Ramos (cell line): Measurements from ENCODE around the gene DZIP1.
"Not testable (repeated sequence)": the region's sequence is repeated elsewhere in the genome, so short reads cannot be mapped to it uniquely, and the experiment has no call there.

Source experiments
- in situ Hi-C: fragments of 300-500 bp; cut with MboI; formaldehyde crosslinking; loops from one replicate; pipeline ENCODE4 v1.14.3; 2022; ENCODE audit warnings: low sequenced_read_pairs; ENCODE audit not compliant: unreplicated experiment

Gene DZIP1, protein sequence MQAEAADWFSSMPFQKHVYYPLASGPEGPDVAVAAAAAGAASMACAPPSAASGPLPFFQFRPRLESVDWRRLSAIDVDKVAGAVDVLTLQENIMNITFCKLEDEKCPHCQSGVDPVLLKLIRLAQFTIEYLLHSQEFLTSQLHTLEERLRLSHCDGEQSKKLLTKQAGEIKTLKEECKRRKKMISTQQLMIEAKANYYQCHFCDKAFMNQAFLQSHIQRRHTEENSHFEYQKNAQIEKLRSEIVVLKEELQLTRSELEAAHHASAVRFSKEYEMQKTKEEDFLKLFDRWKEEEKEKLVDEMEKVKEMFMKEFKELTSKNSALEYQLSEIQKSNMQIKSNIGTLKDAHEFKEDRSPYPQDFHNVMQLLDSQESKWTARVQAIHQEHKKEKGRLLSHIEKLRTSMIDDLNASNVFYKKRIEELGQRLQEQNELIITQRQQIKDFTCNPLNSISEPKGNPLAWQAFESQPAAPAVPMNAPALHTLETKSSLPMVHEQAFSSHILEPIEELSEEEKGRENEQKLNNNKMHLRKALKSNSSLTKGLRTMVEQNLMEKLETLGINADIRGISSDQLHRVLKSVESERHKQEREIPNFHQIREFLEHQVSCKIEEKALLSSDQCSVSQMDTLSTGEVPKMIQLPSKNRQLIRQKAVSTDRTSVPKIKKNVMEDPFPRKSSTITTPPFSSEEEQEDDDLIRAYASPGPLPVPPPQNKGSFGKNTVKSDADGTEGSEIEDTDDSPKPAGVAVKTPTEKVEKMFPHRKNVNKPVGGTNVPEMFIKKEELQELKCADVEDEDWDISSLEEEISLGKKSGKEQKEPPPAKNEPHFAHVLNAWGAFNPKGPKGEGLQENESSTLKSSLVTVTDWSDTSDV

DNA sequence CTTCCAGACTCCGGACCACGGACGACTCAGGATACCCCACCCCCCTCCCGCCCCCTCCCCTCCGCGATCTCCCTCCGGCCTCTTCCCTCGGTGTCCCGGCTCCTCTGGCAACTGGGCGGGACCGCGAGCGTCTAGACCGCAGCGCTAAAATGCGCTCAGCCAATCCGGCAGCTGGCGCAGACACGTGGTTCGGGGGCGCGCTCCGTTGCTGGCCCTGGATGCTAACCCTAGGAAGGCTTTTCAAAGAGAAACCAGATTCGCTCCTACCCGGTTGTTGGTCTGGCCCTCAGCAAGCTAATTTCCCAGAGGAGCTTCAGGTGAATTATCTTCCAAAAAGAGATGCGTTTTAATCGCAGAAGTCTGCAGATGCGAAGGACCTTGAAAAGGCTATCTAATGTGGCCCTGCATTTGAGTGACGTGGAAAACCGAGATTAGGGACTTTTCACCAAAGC is at the start of gene DZIP1:
TSS of gene DZIP1 (minus strand) at position 106 of the 452 bp plus-strand sequence. CDS start 2,677 bp downstream, outside the sequence.
- in situ Hi-C loops: no loop called here

DNA sequence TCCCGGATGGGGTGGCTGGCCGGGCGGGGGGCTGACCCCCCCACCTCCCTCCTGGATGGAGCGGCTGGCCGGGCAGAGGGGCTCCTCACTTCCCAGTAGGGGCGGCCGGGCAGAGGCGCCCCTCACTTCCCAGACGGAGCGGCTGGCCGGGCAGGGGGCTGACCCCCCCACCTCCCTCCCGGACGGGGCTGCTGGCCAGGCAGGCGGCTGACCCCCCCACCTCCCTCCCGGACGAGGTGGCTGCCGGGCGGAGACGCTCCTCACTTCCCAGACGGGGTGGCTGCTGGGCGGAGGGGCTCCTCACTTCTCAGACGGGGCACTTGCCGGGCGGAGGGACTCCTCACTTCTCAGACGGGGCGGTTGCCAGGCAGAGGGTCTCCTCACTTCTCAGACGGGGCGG is 46.5 kb upstream of the DZIP1 start:
- in situ Hi-C loops: loop anchor here (25.0 kb wide), 1 partner anchor 1104 kb away; the partner anchor contains the start of gene TGDS

DNA sequence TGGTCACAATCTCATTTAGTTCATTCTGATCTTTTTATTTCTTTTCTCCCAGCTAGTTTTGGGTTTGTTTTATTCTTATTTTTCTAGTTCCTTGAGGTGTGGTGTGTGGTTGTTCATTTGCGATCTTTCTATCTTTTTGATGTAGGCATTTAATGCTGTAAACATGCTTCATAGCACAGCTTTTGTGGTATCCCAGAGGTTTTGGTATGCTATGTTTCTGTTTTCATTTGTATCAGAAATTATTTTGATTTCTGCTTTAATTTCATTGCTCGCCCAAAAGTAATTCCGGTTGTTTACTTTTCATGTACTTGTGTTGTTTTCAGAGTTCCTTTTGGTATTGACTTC is 45.0 kb upstream of the DZIP1 start:
- in situ Hi-C loops: loop anchor here (25.0 kb wide), 1 partner anchor 1102 kb away; the partner anchor contains the start of gene TGDS

DNA sequence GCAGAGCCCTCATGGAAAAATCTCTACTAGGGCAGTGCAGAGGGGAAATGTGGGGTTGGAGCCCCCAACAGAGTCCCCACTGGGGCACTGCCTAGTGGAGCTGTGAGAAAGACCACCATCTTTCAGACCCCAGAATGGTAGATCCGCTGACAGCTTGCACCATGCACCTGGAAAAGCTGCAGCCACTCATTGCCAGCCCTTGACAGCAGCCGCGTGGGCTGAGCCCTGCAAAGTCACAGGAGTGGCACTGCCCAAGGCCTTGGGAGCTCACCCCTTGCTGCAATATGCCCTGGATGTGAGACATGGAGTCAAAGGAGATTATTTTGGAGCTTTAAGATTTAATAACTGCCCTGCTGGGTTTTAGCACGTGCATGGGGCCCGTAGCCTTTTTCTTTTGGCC is 40.5 kb upstream of the DZIP1 start:
- in situ Hi-C loops: loop anchor here (25.0 kb wide), 1 partner anchor 1098 kb away; the partner anchor contains the start of gene TGDS

DNA sequence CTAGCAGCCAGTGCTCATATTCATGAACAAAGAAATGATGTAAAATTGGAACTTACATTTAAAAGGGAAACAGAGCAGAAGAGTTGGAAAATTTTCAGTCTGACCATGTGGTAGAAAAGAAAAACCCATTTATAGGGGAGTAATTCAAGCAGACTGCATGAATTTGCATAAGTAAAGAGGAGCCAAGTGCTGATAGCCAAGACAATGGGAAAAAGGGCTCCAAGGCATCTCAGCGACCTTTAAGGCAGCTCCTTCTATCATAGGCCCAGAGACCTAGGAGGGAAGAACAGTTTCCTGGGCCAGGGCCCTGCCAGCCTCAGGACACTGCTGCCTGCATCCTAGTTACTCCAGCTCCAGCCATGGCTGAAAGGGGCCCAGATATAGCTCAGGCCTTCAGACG is 39.9 kb upstream of the DZIP1 start:
- in situ Hi-C loops: loop anchor here (25.0 kb wide), 1 partner anchor 1097 kb away; the partner anchor contains the start of gene TGDS

DNA sequence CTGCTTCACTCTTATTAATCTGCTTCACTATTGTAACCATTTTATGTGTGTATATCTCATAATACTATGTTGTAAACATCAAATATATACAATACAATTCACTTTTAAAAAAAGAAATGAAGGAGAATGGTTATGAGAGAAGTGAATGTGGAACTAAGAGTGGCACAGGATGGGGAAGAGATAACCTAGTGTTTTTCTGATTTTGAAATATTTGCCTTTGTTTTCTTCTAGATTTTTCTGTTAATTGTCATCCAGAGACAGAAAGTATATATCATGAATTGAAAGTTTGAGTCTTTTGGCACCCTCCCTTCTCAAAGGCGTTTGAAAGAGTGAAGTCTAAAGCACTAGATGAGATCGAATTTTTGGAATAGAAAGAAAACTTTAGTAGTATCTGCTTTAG is 35.2 kb upstream of the DZIP1 start:
- in situ Hi-C loops: loop anchor here (25.0 kb wide), 1 partner anchor 1092 kb away; the partner anchor contains the start of gene TGDS

DNA sequence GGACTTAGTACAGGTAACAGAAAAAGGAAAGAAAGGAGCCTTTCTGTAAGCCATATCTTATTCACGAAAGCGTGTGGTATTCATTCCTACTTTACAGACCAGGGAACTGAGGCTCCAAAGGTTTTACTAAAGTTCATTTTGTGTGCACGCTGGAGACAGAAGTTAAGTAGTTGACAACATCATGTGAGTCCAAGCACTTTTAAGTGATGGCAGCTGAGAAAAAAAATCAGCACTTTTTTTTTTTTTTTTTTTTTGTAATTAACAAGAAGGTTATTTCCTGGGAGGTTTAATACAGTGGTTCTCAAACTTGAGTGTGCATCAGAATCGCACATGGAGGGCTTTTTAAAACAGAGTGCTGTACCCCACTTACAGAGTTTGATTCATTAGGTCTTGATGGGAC is 34.5 kb upstream of the DZIP1 start:
- in situ Hi-C loops: loop anchor here (25.0 kb wide), 1 partner anchor 1092 kb away; the partner anchor contains the start of gene TGDS

DNA sequence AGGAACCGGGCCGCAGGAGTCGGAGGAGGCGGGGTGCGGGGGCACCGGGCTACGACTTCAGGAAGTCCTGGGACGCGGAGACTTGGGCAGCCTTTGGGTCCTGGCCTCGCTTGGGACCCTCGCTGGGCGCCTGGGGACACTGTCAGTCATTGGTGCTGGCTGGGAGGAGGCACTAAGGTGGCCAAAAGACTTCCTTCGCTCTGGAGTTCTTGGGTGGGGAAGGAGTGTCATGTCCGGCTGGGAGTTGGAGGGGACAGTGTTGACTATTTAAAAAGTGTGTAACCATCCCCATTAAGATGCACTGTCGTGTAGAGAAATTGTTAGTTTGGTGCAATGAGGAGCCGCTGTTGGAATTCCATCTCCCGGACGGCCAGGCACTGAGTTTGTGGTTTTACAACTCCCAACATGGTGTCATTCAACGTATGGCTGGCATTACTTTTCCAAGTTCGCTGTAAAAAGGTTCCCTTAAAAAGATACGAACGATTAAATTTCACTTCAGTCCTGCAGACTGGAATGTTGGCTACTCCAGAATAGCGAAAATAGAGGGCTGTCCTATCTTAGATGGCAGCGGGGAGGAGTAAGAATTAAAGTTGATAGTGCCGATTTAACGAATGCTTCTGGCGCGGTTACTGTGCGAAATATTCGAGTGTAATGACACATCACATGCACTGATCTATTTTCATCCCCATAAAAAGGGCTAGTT is 33.2 kb upstream of the DZIP1 start:
- in situ Hi-C loops: loop anchor here (25.0 kb wide), 1 partner anchor 1090 kb away; the partner anchor contains the start of gene TGDS

DNA sequence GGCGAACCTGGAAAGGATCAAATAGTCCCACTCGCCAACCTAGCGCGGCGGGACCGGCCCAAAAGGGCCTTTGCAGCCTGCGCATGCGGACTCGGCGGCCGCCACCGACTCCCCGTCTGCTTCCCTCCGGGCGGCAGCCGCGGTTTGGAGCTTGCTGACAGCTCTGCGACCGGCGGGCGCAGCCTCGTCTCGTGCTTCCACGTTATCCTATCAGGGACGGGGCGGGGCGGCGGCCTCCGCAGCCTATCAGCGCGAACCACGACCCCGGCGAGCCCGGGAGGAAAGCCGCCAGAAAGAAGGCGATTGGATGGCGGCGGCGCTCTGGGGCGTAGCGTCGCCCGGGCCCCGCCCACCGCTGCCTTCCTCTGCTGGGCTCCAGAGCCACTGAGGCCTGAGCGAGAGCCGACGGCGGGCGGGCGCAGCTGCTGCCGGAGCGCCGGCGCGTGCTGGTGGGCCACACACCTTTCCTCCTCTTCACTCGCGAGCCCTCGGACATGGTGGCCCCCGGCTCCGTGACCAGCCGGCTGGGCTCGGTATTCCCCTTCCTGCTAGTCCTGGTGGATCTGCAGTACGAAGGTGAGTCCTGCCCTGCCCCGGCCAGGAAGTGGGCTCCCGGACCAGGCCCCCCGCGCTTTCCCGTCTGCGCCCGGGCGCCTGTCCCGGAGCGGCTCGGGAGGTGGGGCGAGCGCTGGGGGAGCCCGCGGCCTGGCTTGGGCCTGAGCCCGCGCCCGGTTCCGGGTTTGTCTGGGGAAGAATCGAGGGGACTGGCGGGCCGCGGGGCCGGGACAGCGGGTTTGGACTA is 32.5 kb upstream of the DZIP1 start, which contains the start of gene DNAJC3:
TSS of gene DNAJC3 (plus strand) at position 378 of the 802 bp plus-strand sequence. CDS start at position 495, 117 bp downstream.
- in situ Hi-C loops: loop anchor here (25.0 kb wide), 1 partner anchor 1090 kb away; the partner anchor contains the start of gene TGDS

DNA sequence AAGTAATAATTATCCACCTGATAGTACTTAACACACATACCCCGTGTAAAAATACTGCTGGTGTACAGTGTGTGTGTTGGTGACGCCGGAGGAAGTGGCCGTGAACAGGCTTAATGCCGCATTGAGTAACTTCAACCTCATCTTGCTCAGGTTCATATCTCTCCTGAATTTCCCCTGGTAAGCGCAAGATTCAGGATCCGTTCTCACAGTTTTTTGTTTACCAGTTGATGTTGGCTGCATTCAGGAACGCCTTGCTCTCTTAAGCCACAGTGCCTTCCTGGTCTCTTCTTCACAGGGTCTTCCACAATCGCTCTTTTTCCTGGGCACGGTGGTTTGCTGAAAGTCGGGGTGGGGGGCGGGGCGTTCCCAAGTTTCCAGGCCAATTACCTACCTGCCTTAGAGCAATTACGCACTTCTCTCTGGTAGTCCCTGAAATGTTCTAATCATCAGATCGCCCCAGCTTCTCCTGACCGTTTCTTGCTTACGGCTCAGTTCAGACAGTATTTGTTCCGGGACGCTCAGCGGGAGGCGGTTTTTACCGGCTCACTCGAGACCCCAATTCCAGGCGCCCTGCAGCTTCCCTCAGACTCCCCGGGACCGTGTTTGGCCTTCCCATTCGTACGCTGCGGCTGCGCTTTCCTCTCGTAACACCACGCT is 31.7 kb upstream of the DZIP1 start:
- in situ Hi-C loops: loop anchor here (25.0 kb wide), 1 partner anchor 1089 kb away; the partner anchor contains the start of gene TGDS

DNA sequence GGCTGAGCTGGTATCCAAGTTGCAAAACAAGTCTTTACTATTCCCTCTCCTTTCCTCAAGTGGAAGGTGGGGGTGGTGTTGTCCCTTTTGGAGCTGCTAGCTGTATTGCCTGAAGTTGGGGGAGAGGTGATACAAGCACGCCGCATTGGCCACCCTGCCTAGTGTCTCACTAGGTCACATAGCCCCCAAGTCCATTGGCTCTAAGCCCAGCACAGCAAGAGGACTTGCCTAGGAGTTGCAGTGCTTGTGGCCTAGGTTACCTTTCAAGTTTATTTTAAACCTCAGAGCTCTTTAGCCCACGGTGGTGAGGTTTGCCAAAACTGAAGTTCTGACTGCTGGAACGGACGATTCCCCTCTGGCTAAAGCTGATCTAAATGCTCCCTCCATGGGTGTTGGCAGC is 27.1 kb upstream of the DZIP1 start:
- in situ Hi-C loops: no loop called here

DNA sequence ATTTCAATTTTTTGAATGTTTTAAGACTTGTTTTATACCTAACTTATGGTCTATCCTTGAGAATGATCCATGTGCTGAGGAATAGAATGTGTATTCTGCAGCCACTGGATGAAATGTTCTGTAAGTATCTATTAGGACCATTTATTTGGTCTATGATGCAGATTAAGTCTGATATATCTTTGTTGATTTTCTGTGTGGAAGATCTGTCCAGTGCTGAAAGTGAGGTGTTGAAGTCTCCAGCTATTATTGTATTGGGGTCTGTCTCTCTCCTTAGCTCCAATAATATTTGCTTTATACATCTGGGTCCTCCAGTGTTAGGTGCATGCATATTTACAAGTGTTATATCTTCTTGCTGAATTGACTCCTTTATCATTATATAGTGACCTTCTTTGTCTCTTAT is 22.7 kb upstream of the DZIP1 start:
- in situ Hi-C loops: not testable (repeated sequence)

DNA sequence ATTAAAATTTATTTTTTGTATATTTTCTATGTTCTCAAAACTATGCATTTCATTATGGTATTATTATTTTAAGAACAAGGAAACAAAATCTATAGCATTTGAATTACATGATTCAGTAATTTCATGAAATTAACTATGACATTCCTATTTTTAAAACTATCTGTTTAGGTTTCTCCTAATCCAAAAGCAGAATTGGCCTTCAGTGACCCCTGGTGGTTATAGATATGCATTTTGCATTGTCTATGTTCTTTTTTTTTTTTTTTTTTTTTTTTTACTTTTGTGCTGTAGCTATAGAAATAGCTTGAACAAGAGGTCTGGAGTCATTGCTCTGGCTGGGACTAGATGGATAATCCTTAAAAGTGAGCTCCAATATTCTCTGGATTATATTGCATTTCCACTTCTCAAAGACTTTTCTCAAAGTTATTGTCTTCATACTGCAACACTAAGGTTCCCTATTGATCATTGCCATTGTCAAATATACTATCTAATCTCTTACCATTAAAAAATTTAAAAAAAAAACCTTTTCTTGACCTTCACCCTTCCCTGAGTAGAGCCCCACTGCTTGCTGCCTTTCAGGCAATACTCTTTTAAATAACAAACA is 16.6 kb upstream of the DZIP1 start:
- in situ Hi-C loops: no loop called here

DNA sequence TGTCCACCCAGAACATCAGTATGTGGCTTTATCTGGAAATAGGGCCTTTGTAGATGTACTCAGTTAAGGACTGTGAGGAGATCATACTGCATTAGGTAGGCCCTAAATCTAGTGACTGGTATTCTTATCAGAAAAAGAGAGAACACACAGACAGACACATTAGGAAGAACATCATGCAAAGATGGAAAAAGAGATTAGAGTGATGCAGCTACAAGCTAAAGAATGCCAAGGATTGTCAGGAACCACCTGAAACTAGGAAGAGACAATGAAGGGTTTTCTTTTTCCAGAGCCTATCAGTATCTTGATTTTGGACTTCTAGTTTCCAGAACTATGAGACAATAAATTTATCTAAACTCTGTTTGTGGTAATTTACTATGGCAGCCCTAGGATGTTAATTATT is 15.0 kb upstream of the DZIP1 start:
- in situ Hi-C loops: no loop called here

DNA sequence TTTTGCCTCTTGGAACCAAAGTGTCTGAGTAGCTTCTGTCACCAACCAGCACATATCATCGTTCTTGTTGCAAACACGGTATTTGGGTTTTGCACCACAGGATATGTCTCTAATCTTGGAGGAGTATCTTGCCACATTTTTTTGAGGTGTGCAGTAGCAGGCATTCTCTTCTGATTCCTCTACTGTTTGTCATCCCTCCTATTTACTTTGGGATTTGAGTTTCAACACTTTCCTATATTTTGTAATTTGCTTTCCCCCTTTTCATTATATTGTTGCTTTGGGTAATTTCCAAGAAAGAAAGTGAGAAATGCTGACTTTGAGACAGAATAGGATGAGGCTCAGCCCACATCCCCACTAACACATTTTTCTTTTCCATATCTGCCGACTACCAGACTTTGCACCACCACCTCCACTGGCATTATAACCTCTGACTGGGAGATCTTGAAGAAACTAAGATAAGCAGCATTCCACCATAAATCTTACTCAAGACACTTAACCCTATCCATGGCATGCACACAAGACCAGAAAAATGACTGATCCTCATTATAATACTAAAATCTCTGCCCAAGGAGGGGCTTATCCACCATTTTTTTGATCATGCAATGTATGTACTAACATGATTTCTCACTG is 12.0 kb upstream of the DZIP1 start:
- in situ Hi-C loops: no loop called here

DNA sequence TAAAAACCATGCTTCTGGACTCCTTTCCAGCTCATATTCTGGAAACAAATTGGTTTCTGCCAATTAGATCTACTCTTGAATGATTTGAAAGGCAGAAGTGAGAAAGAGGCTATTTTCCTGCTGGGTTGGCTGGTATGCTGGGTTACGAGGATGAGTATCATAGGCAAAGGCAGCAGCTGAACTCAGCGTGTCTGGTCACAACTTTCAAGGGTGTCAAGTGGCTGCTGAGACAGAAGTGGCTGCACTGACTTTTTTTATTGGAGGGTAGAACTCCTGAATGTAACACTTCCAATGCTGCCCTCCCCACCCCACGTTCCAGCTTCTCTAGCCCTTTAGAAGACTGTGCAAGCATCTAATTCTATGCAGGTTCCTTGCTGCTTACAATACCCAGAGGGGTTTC is 8.3 kb upstream of the DZIP1 start:
- in situ Hi-C loops: no loop called here

DNA sequence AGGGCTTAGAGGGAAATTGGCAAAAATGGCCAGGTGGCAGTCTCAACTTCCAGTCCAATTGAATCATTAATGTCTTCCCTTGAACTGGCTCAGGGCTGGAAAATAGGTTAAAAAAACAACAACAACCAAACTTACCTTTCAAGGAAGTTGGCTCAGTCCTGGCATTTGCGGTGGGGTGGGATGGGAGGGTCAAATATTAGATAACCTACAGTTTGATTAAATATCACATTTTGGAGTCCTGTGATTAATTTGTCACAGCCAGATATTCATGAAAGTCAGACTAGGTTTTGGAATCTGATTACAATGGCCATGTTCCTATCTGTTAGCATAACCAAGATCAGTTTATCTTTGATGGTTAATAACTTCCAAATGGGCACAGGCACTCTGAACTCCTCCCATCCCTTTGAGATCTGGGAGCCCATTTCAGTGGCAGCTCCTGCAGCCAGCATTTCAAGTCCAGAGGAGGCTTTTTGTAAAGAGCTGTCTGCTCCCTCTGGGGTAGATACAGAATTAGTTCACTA is 7.8 kb upstream of the DZIP1 start:
- in situ Hi-C loops: no loop called here
